HCT116 (cell line): Measurements from ENCODE around the gene PLA2G4B. TPM values are rescaled to one million over a fixed set of nuclear protein-coding genes. Genes with fewer than 3 reads are reported as not detected.

Source experiments
- ATAC-seq: fragments of 200-7000 bp; cut with Tn5 transposase; 2 replicates; pipeline ENCODE4 v1.9.1; 2020; ENCODE audit warnings: mild to moderate bottlenecking, moderate library complexity
- BruUV-seq: library from RNA; stranded (reverse); fragments of 400-500 nt; replicated peaks from 2 replicates; lab custom pipeline; 2021; lab: Mats Ljungman, UMichigan
- CTCF ChIA-PET: fragments of 300-600 bp; sonication (Branson Sonifier 250); formaldehyde crosslinking; loops from one replicate; lab custom pipeline; 2021; ENCODE audit warnings: antibody characterized with exemption; lab: Charles Lee
- POLR2A ChIA-PET: fragments of 300-600, 350-600 bp; sonication (Branson Sonifier 250); formaldehyde crosslinking; loops from one replicate; lab custom pipeline; 2021; ENCODE audit warnings: antibody characterized with exemption; lab: Charles Lee
- RAD21 ChIA-PET, 2 experiments: fragments of 300-600 bp; sonication (Branson Sonifier 250); formaldehyde crosslinking; loops; one replicate each; lab custom pipeline; 2023; ENCODE audit warnings: low total read pairs in 2 of 2; ENCODE audit not compliant: uncharacterized antibody in 2 of 2, unreplicated experiment in 2 of 2, low non-redundant PET in 1 of 2; lab: Charles Lee
- DNase-seq: peaks from one replicate; pipeline ENCODE4 v3.0.0-alpha.2; 2010; ENCODE audit warnings: low read depth, low spot score
- H2AFZ ChIP-seq: fragments of 200-600 bp; shearing (Covaris generic), sonication (generic); 2 replicates; pipeline ENCODE4 v1.6.1; 2017; ENCODE audit warnings: low read depth, mixed run types, mixed read lengths, antibody characterized with exemption, low read length; ENCODE audit not compliant: poor library complexity, severe bottlenecking
- H3K27ac ChIP-seq: 2 replicates; pipeline ENCODE4 v1.5.1; 2012; ENCODE audit warnings: low read depth, low read length
- H3K27me3 ChIP-seq: fragments of 200-600 bp; sonication (generic); 2 replicates; pipeline ENCODE4 v1.6.1; 2016; ENCODE audit warnings: mixed run types, low read length, mixed read lengths; ENCODE audit not compliant: insufficient read depth
- H3K36me3 ChIP-seq, 2 experiments: fragments of 200-500 bp in 1 of 2; fragments of 200-600 bp in 1 of 2; sonication (Bioruptor generic) in 1 of 2; sonication (generic) in 1 of 2; 2 replicates each; pipeline versions ENCODE4 v1.5.1 to v1.6.1; 2014 to 2016; ENCODE audit warnings: low read length in 2 of 2, inconsistent platforms in 1 of 2, mixed read lengths in 1 of 2, mixed run types in 1 of 2; ENCODE audit not compliant: insufficient read depth in 2 of 2, control insufficient read depth in 1 of 2
- H3K4me1 ChIP-seq, 2 experiments: fragments of 200-600 bp in 1 of 2; sonication (generic) in 1 of 2; 2 replicates each; pipeline versions ENCODE4 v1.5.1 to v1.6.1; 2012 to 2017; ENCODE audit warnings: low read length in 2 of 2, inconsistent platforms in 1 of 2, mild to moderate bottlenecking in 1 of 2, mixed read lengths in 1 of 2, mixed run types in 1 of 2, moderate library complexity in 1 of 2; ENCODE audit not compliant: insufficient read depth in 2 of 2, control insufficient read depth in 1 of 2
- H3K4me2 ChIP-seq: fragments of 200-600 bp; sonication (generic); 2 replicates; pipeline ENCODE4 v1.6.1; 2017; ENCODE audit warnings: mixed run types, low read length, mixed read lengths
- H3K4me3 ChIP-seq, 2 experiments: fragments of 200-600 bp in 1 of 2; sonication (generic) in 1 of 2; replicated peaks in 1 of 2; 2 replicates each; pipeline ENCODE4 v1.5.1; 2011 to 2016; ENCODE audit warnings: low read length in 2 of 2, control low read depth in 1 of 2, low read depth in 1 of 2, mild to moderate bottlenecking in 1 of 2, mixed read lengths in 1 of 2, mixed run types in 1 of 2
- H3K79me2 ChIP-seq: fragments of 200-600 bp; sonication (generic); 2 replicates; pipeline ENCODE4 v1.6.1; 2017; ENCODE audit warnings: mild to moderate bottlenecking, mixed run types, low read length, moderate library complexity, mixed read lengths; ENCODE audit not compliant: insufficient read depth
- H3K9ac ChIP-seq: fragments of 200-600 bp; sonication (generic); 2 replicates; pipeline ENCODE4 v1.6.1; 2016; ENCODE audit warnings: low read length, mixed read lengths
- H3K9me2 ChIP-seq: fragments of 200-600 bp; sonication (generic), shearing (Covaris generic); 2 replicates; pipeline ENCODE4 v1.6.1; 2017; ENCODE audit warnings: mixed run types, mild to moderate bottlenecking, moderate library complexity; ENCODE audit not compliant: insufficient read depth
- H3K9me3 ChIP-seq, 2 experiments: fragments of 200-500 bp in 1 of 2; fragments of 200-600 bp in 1 of 2; sonication (Bioruptor generic) in 1 of 2; sonication (generic) in 1 of 2; 2 replicates each; pipeline ENCODE4 v1.6.1; 2014 to 2017; ENCODE audit warnings: low read length in 2 of 2, mixed read lengths in 2 of 2, inconsistent platforms in 1 of 2, low read depth in 1 of 2, mild to moderate bottlenecking in 1 of 2, mixed run types in 1 of 2, moderate library complexity in 1 of 2; ENCODE audit not compliant: control insufficient read depth in 1 of 2, insufficient read depth in 1 of 2
- H4K20me1 ChIP-seq: fragments of 200-600 bp; sonication (generic), shearing (Covaris generic); 2 replicates; pipeline ENCODE4 v1.6.1; 2017; ENCODE audit warnings: mixed run types, mild to moderate bottlenecking, moderate library complexity; ENCODE audit not compliant: insufficient read depth
- CTCF ChIP-seq, 3 experiments: fragments of 200-600 bp in 1 of 3; sonication (generic) in 1 of 3; IDR thresholded peaks in 2 of 3; conservative IDR thresholded peaks in 1 of 3; 2 replicates each; pipeline ENCODE4 v1.5.1; 2012 to 2017; ENCODE audit warnings: low read depth in 2 of 3, low read length in 2 of 3, antibody characterized with exemption in 1 of 3, borderline replicate concordance in 1 of 3, control low read depth in 1 of 3, mild to moderate bottlenecking in 1 of 3, mixed read lengths in 1 of 3, mixed run types in 1 of 3, moderate library complexity in 1 of 3; ENCODE audit not compliant: insufficient read depth in 1 of 3
- EGR1 ChIP-seq: IDR thresholded peaks from 2 replicates; pipeline ENCODE4 v1.6.1; 2012; ENCODE audit warnings: low read depth
- EZH2 ChIP-seq: fragments of 200-600 bp; sonication (generic); IDR thresholded peaks from 2 replicates; pipeline ENCODE4 v1.6.1; 2017; ENCODE audit warnings: antibody characterized with exemption, mixed run types
- EZH2phosphoT487 ChIP-seq: fragments of 200-600 bp; IDR thresholded peaks from 2 replicates; pipeline ENCODE4 v1.6.1; 2018; ENCODE audit warnings: antibody characterized with exemption, borderline replicate concordance
- POLR2A ChIP-seq: IDR thresholded peaks from 2 replicates; pipeline ENCODE4 v1.7.0; 2011; ENCODE audit warnings: borderline replicate concordance; ENCODE audit not compliant: insufficient read depth, insufficient read length; ENCODE audit errors: extremely low read depth
- POLR2AphosphoS5 ChIP-seq: IDR thresholded peaks from 2 replicates; pipeline ENCODE4 v1.6.1; 2011; ENCODE audit warnings: mild to moderate bottlenecking, low read depth, low read length, moderate library complexity
- RAD21 ChIP-seq: IDR thresholded peaks from 2 replicates; pipeline ENCODE4 v1.6.1; 2012; ENCODE audit warnings: low read depth, mild to moderate bottlenecking
- SIN3A ChIP-seq: IDR thresholded peaks from 2 replicates; pipeline ENCODE4 v1.6.1; 2012; ENCODE audit warnings: low read depth
- SP1 ChIP-seq: IDR thresholded peaks from 2 replicates; pipeline ENCODE4 v1.6.1; 2012; ENCODE audit warnings: low read depth
- SRF ChIP-seq: IDR thresholded peaks from 2 replicates; pipeline ENCODE4 v1.6.1; 2012; ENCODE audit warnings: low read depth
- YY1 ChIP-seq: IDR thresholded peaks from 2 replicates; pipeline ENCODE4 v1.6.1; 2011; ENCODE audit warnings: low read length, low read depth, moderate library complexity, mild to moderate bottlenecking; ENCODE audit not compliant: insufficient replicate concordance; ENCODE audit errors: extremely low read depth
- ZBTB33 ChIP-seq: IDR thresholded peaks from 2 replicates; pipeline ENCODE4 v1.6.1; 2011; ENCODE audit warnings: mild to moderate bottlenecking, low read length, moderate library complexity; ENCODE audit not compliant: insufficient replicate concordance; ENCODE audit errors: extremely low read depth
- intact Hi-C: fragments of 100-400 bp; cut with micrococcal nuclease; formaldehyde crosslinking; loops from 2 replicates; pipeline ENCODE4 v1.10.0; 2022
- total RNA-seq: library from RNA; stranded (reverse); gene quantifications from one replicate; pipeline ENCODE4 v1.2.1, GENCODE V29; 2021; ENCODE audit not compliant: unreplicated experiment
- TF ChIP-seq, protein P1 (sequence below): IDR thresholded peaks from 2 replicates; pipeline ENCODE4 v1.6.1; 2012; ENCODE audit warnings: low read depth

PLA2G4B gene
- total RNA-seq, 1 experiment from 2014 or later = 4.7 TPM

DNA sequence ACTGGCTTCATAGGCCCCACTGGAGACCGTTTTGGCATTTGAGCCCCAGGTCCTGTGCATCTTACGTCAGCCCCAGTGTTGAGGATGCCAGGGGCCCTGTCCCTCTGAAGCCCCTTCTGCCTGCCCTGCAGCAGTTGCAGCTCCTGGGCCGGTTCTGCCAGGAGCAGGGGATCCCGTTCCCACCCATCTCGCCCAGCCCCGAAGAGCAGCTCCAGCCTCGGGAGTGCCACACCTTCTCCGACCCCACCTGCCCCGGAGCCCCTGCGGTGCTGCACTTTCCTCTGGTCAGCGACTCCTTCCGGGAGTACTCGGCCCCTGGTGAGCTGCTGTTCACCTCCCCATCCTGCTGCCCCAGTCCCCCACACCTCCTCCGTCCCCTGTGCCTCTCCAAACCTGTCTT, 8.6 kb downstream of the PLA2G4B start:
- DNase-seq (no peak), ATAC-seq (no peak)
- ChIA-PET RAD21 (no interaction called here), POLR2A (no interaction called here), CTCF (no interaction called here)
- TF ChIP-seq SIN3A = no peak
- no peak for TF ChIP-seq EZH2
- H2AFZ ChIP-seq = no peak overlapping the region
- no TSS peak for BruUV-seq
- H3K79me2 ChIP-seq = no peaks in the 10 kb centered on the region
- intact Hi-C loops = no loop called here
- no peaks in the 10 kb centered on the region for H4K20me1 ChIP-seq
- H3K4me3 ChIP-seq = no peak overlapping the region
- peaks cover 0 to 3% of the 10 kb centered on the region in 2 experiments; a peak in 1 of 4 replicates for H3K36me3 ChIP-seq
- no peak overlapping the region for H3K27ac ChIP-seq
- no peaks in the 10 kb centered on the region for H3K4me1 ChIP-seq
- no peaks in the 10 kb centered on the region for H3K27me3 ChIP-seq
- H3K9ac ChIP-seq = no peak overlapping the region
- H3K9me3 ChIP-seq = no peaks in the 10 kb centered on the region
- H3K9me2 ChIP-seq = no peaks in the 10 kb centered on the region
- H3K4me2 ChIP-seq = no peak overlapping the region

DNA sequence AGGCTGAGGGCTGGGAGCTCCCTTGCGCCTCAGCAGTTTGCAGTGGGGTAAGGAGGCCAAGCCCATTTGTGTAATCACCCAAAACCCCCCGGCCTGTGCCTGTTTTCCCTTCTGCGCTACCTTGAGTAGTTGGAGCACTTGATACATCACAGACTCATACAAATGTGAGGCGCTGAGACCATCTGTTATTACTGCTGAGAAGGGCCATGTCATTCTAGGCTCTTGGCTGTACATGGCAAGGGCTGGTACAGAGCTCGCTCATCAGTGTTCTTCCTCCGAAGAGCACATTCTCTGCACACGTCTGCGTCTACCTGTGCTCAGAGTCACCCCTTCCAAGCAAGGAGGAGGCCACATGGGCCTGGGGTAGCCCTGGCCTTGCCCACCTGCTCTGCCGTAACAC, 9.3 kb downstream of the PLA2G4B start:
- intact Hi-C loops = no loop called here
- TF ChIP-seq POLR2AphosphoS5 = no peak
- TF ChIP-seq, protein P1, sequence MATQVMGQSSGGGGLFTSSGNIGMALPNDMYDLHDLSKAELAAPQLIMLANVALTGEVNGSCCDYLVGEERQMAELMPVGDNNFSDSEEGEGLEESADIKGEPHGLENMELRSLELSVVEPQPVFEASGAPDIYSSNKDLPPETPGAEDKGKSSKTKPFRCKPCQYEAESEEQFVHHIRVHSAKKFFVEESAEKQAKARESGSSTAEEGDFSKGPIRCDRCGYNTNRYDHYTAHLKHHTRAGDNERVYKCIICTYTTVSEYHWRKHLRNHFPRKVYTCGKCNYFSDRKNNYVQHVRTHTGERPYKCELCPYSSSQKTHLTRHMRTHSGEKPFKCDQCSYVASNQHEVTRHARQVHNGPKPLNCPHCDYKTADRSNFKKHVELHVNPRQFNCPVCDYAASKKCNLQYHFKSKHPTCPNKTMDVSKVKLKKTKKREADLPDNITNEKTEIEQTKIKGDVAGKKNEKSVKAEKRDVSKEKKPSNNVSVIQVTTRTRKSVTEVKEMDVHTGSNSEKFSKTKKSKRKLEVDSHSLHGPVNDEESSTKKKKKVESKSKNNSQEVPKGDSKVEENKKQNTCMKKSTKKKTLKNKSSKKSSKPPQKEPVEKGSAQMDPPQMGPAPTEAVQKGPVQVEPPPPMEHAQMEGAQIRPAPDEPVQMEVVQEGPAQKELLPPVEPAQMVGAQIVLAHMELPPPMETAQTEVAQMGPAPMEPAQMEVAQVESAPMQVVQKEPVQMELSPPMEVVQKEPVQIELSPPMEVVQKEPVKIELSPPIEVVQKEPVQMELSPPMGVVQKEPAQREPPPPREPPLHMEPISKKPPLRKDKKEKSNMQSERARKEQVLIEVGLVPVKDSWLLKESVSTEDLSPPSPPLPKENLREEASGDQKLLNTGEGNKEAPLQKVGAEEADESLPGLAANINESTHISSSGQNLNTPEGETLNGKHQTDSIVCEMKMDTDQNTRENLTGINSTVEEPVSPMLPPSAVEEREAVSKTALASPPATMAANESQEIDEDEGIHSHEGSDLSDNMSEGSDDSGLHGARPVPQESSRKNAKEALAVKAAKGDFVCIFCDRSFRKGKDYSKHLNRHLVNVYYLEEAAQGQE = no peak
- TF ChIP-seq EZH2 = no peak
- TF ChIP-seq SP1 = no peak
- TF ChIP-seq SRF = no peak
- no peak for TF ChIP-seq RAD21
- no peak for TF ChIP-seq YY1
- TF ChIP-seq EGR1 = no peak
- no peak for TF ChIP-seq ZBTB33
- TF ChIP-seq POLR2A = no peak
- TF ChIP-seq CTCF (IDR thresholded peaks at IDR 0.05 in 2 of 3, conservative IDR thresholded peaks at IDR 0.05 in 1 of 3; ENCODE audit: borderline replicate concordance in 1 of 3, insufficient read depth in 1 of 3, low read depth in 2 of 3, low read length in 2 of 3) = no peak
- TF ChIP-seq SIN3A = no peak
- no peak for TF ChIP-seq EZH2phosphoT487

More for the DNA sequence above, 9.3 kb downstream of the PLA2G4B start:
- Histone ChIP-seq H3K27me3 (no peaks in the 10 kb centered on the region), H4K20me1 (no peaks in the 10 kb centered on the region), H3K36me3 (peaks cover 0 to 3% of the 10 kb centered on the region in 2 experiments; a peak in 1 of 4 replicates), H3K4me3 (no peak overlapping the region), H3K9me3 (no peaks in the 10 kb centered on the region), H3K9me2 (no peaks in the 10 kb centered on the region), H3K79me2 (no peaks in the 10 kb centered on the region), H3K27ac (no peak overlapping the region), H2AFZ (no peak overlapping the region), H3K9ac (no peak overlapping the region), H3K4me1 (no peaks in the 10 kb centered on the region), H3K4me2 (no peak overlapping the region)
- CTCF ChIA-PET = no interaction called here
- no TSS peak for BruUV-seq
- ATAC-seq (no peak), DNase-seq (no peak)
- RAD21 ChIA-PET = no interaction called here
- POLR2A ChIA-PET = no interaction called here
